Coronary artery (tissue), 2 donors: Measurements from ENCODE around the gene SORL1-AS1.

Source experiments
- DNase-seq: peaks from one replicate; pipeline ENCODE4 v3.0.0-alpha.2; 2017; ENCODE audit warnings: low spot score
- H3K27ac ChIP-seq, 2 donors: fragments of 200-600 bp; sonication (generic); one replicate each; pipeline ENCODE4 v1.5.1; 2016 to 2019
- H3K4me3 ChIP-seq: fragments of 200-600 bp; sonication (generic); 2 replicates; pipeline ENCODE4 v1.5.1; 2016; ENCODE audit warnings: mild to moderate bottlenecking, moderate library complexity
- CTCF ChIP-seq: fragments of 200-600 bp; sonication (generic); IDR thresholded peaks from one replicate; pipeline ENCODE4 v1.5.1; 2019; ENCODE audit warnings: antibody characterized with exemption

SORL1-AS1 gene

GRCh38 chr11:121439337-121439736 is 13.4 kb downstream of the SORL1-AS1 start:
- DNase-seq = no peak
- Histone ChIP-seq H3K27ac (no peak overlapping the region), H3K4me3 (no peak overlapping the region)
- TF ChIP-seq CTCF = no peak

DNA sequence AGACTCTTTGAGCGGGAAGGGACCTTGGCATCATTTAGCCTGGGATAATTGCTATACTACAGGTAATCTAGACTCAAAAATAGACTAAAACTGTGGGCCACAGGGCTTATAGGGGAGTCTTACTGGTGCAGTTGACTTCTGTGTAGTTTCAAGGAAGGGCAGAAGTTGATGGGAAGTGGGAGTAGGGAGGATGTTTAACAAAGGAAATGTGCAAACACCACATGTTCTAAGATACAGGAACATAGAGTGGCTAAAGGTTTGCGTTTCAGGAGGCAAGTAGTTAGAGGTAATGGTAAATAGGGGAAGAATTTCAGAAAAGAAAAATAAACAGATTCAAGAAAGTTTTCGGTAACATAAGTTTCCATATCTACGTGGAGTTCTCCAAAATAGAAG is 15.1 kb downstream of the SORL1-AS1 start:
- DNase-seq = no peak
- Histone ChIP-seq H3K4me3 (no peak overlapping the region), H3K27ac (no peak overlapping the region)
- TF ChIP-seq CTCF = no peak

DNA sequence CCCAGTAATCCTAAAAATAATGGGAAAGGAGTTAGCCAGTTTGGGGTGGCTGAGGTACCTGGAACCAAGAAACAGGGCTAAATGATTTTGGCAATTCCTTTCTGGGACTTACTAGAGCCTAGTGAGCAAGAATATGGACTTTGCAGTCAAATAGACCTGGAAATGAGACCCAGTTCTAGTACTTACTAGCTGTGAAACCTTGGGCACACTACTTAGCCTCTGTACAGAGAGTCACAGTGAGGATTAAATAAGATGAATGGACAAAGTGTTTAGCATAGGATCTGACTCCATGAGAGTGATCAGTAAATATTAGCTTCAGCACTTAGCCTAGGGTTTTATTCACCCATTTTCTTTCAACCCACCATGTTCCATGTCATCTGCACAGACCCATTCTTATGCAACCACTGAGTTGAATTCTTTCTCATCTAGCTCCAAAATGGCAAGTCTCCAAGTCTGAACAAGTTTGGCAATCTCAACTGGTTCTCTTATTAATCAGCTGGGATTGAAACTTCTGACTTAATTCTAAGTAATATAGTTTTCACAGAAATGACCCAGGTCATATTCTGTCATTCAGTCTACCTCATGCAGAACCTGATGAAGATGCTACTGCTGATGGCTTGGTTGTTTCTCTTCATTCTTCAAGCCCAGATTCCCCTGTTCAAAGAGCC is 15.6 kb downstream of the SORL1-AS1 start:
- Histone ChIP-seq H3K27ac (no peak overlapping the region), H3K4me3 (no peak overlapping the region)
- TF ChIP-seq CTCF = no peak
- DNase-seq = no peak

DNA sequence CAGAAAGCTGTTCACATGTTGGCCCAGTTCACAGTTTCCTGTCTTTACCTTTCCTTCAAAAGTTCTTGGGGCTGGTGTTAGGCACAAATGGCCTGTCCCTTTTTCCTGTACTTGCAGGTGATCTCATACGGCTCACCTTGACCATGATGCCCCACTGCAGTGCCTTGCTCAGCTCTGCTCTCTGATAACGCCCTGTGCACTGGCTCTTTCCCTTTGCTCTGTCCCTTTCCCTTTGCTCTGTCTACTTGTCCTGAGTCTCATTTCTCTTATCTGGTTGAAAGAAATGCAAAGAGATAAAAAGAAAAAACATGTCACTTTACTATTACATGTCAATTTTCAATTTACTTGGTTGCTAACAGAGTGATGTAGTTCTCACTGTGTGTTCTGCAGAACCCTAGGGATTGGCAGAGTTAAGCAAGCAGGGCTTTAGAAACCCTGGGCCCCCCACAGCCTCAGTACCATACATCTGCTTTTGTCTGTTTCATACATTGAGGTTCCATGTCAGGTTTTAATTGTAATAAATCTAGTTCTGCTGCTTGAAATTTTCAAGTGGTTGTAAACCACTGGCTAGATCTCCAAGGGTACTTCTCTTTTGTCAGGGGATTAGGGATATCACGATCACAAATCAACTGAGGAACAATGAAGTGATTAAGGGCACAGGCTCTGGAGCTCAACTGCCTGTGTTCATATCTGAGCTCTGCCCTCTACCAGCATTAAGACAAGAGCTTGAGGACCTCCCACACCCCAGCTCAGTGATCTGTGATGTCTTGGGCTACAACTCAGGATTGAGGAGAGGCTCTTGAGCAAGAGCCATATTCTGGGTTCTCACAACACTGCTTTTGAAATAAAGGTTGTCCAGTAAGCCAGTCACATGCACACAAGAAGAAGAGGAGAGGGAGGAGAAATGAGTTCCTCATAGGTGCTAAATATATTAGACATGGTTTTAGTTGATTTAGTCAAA is 16.9 kb downstream of the SORL1-AS1 start:
- DNase-seq = no peak
- H3K27ac ChIP-seq = no peak overlapping the region
- no peak overlapping the region for H3K4me3 ChIP-seq
- TF ChIP-seq CTCF = no peak

- no peak for DNase-seq
- TF ChIP-seq CTCF = no peak
- Histone ChIP-seq H3K27ac (no peak overlapping the region), H3K4me3 (no peak overlapping the region)
Observed at GRCh38 chr11:121435132-121435531, 17.6 kb downstream of the SORL1-AS1 start.

GRCh38 chr11:121431820-121432526 is 20.8 kb downstream of the SORL1-AS1 start:
- no peak for TF ChIP-seq CTCF
- no peak for DNase-seq
- no peak overlapping the region for H3K27ac ChIP-seq
- no peak overlapping the region for H3K4me3 ChIP-seq
